Activated T-cell treated with anti-CD3 and anti-CD28 coated beads, Interleukin-2, amount 50 U/mL, for 72 hours (primary cell): Measurements from ENCODE around the gene ESCO1. TPM values are rescaled to one million over a fixed set of nuclear protein-coding genes. Genes with fewer than 3 reads are reported as not detected.
A peak's percentile ranks its signal among the peaks of the same experiment; 100 is the strongest.

Experiments used
- ATAC-seq, 2 donors: fragments of 150-1000 bp; cut with Tn5 transposase; replicated peaks in 1 of 2; 2 replicates each; pipeline ENCODE4 v1.10.0; 2021; ENCODE audit warnings: moderate library complexity in 2 of 2, mild to moderate bottlenecking in 1 of 2
- DNase-seq, 2 donors: peaks; one replicate each; pipeline ENCODE4 v3.0.0; 2021 to 2022; ENCODE audit warnings: mixed read lengths in 1 of 2
- H3K27ac Mint-ChIP-seq: one replicate; pipeline ENCODE4 v1.8.0; 2022; ENCODE audit warnings: mild to moderate bottlenecking, moderate library complexity, mixed read lengths
- H3K27me3 Mint-ChIP-seq: one replicate; pipeline ENCODE4 v1.8.0; 2022; ENCODE audit warnings: low read depth, mixed read lengths
- H3K36me3 Mint-ChIP-seq, 2 donors: one replicate each; pipeline ENCODE4 v1.8.0; 2022; ENCODE audit warnings: mixed read lengths in 2 of 2, mild to moderate bottlenecking in 1 of 2; ENCODE audit not compliant: insufficient read depth in 2 of 2
- H3K4me1 Mint-ChIP-seq: one replicate; pipeline ENCODE4 v1.8.0; 2022; ENCODE audit warnings: low read depth, mixed read lengths
- H3K4me3 Mint-ChIP-seq, 2 donors: one replicate each; pipeline ENCODE4 v1.8.0; 2022; ENCODE audit warnings: mild to moderate bottlenecking in 2 of 2, mixed read lengths in 2 of 2, moderate library complexity in 2 of 2
- H3K9me3 Mint-ChIP-seq, 2 donors: one replicate each; pipeline ENCODE4 v1.8.0; 2022; ENCODE audit warnings: mixed read lengths in 2 of 2
- total RNA-seq, 2 donors: library from RNA; stranded (reverse); gene quantifications; one replicate each; pipeline ENCODE4 v1.2.3, GENCODE V29; 2022

Gene ESCO1
- total RNA-seq, 2 donors from 2014 or later = 23.0 to 23.6 TPM

DNA sequence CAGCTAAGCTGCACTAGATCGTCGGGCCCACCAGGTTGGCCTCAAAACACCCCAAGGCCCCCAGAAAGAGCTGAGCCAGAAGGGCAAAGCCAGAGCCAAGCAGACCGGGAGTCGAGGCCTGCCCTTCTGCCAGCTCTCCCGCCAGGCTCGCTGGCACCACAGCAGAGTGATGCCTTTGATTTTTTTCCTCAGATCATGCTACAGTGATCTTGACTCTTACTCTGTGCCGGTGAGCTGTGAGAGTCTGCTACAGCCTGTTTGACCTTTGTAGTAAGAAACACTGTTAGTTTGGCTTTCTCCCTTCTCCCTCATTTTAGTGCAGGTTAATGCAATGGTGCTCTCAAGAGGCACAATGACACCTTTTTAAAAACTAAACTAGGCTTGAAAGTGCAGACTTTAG is 97.8 kb downstream of the ESCO1 start:
- no peaks in the 10 kb centered on the region for H3K27me3 Mint-ChIP-seq
- no peaks in the 10 kb centered on the region for H3K9me3 Mint-ChIP-seq
- no peak overlapping the region for H3K4me3 Mint-ChIP-seq
- no peak overlapping the region for H3K27ac Mint-ChIP-seq
- H3K4me1 Mint-ChIP-seq = no peaks in the 10 kb centered on the region
- DNase-seq (no peak), ATAC-seq (no peak)
- H3K36me3 Mint-ChIP-seq = no peaks in the 10 kb centered on the region

DNA sequence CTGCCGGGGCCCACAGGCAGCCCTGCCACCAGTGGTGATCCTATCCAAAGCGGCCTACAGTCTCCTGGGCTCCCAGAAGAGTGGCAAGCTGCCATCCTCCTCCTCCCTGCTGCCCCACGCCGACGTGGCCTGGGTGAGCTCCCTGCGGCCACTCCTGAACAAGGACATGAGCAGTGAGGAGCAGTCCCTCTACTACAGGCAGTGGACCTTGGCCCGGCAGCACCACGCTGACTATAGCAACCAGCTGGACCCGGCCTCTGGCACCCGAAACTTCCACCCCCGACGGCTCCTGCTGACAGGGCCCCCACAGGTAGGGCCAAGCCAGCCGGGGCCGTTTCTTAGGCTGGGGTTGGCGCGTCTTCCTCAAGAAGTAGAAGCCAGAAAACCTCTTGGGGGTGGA is 100.5 kb downstream of the ESCO1 start:
- Mint-ChIP-seq H3K27ac (no peak overlapping the region), H3K27me3 (no peaks in the 10 kb centered on the region), H3K9me3 (no peaks in the 10 kb centered on the region), H3K36me3 (no peaks in the 10 kb centered on the region), H3K4me1 (no peaks in the 10 kb centered on the region), H3K4me3 (no peak overlapping the region)
- ATAC-seq (no peak), DNase-seq (no peak)

DNA sequence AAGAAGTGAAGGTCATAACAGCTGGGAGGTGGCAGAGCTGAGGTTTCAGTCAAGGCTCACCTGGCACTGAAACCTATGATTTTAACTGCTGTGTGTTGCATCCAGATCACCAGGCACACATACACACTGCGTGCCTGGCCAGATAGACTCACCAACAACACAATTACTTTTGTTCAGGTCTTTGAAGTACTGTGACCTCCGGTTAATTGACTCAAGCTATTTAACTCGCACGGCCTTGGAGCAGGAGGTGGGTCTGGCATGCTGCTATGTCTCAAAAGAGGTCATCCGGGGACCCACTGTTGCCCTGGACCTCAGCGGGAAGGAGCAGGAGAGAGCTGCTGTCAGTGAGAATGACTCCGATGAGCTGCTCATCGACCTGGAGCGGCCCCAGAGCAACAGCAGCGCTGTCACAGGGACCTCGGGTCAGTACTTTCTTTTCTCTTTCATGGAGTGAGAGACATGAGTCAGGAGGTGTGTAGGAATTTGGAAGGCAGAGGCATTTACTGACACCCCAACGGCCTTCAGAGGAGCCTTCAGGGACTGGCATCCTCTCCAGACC is 104.1 kb downstream of the ESCO1 start:
- Mint-ChIP-seq H3K4me3 (no peak overlapping the region), H3K27me3 (no peaks in the 10 kb centered on the region), H3K9me3 (no peaks in the 10 kb centered on the region), H3K27ac (no peak overlapping the region), H3K4me1 (no peaks in the 10 kb centered on the region), H3K36me3 (no peaks in the 10 kb centered on the region)
- no peak for DNase-seq
- no peak for ATAC-seq

DNA sequence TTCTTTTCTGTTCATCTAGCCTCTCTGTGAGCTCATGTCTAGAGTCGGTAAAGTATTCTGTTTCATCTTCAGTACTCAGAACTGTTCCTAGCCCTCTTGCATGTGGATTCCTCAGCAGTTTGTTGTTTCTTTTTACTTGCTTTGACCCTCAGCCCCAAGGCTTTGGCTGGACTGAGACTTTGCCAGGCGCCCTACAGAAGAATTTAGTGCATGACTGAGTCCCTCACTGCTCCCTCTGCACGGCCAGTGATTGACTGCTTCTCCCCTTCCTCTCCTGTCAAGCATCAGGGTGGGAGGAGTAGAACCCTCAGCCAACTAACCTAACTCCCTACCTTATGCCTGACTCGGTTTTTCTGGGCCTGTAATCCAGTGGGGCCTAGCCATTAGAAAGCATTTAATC is 109.8 kb downstream of the ESCO1 start:
- H3K9me3 Mint-ChIP-seq = no peaks in the 10 kb centered on the region
- H3K27ac Mint-ChIP-seq = no peak overlapping the region
- no peak overlapping the region for H3K4me3 Mint-ChIP-seq
- ATAC-seq (no peak), DNase-seq (no peak)
- no peaks in the 10 kb centered on the region for H3K36me3 Mint-ChIP-seq
- H3K4me1 Mint-ChIP-seq = no peaks in the 10 kb centered on the region
- H3K27me3 Mint-ChIP-seq = no peaks in the 10 kb centered on the region

DNA sequence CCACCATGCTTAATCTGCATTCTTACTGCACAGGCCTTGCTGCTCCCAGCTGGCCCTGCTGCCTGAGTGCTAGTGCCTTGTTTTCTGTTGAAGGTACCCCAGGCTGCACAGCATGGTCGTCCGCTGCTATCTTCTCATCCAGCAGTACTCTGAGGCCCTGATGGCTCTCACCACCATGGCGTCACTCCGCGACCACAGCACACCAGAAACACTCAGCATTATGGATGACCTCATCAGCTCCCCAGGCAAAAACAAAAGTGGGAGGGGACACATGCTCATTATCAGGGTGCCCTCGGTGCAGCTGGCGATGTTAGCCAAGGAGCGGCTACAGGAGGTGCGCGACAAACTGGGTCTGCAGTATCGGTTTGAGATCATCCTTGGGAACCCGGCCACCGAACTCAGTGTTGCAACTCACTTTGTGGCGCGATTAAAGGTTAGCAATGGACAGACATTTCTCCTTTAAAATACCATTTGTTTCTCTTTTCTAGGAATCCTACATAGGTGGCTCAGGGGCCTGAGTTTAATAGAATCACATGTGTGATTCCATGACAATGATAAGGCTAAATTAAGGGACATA is 110.5 kb downstream of the ESCO1 start:
- ATAC-seq (no peak), DNase-seq (no peak)
- no peaks in the 10 kb centered on the region for H3K9me3 Mint-ChIP-seq
- H3K27me3 Mint-ChIP-seq = no peaks in the 10 kb centered on the region
- no peaks in the 10 kb centered on the region for H3K4me1 Mint-ChIP-seq
- H3K4me3 Mint-ChIP-seq = no peak overlapping the region
- H3K27ac Mint-ChIP-seq = no peak overlapping the region
- no peaks in the 10 kb centered on the region for H3K36me3 Mint-ChIP-seq

DNA sequence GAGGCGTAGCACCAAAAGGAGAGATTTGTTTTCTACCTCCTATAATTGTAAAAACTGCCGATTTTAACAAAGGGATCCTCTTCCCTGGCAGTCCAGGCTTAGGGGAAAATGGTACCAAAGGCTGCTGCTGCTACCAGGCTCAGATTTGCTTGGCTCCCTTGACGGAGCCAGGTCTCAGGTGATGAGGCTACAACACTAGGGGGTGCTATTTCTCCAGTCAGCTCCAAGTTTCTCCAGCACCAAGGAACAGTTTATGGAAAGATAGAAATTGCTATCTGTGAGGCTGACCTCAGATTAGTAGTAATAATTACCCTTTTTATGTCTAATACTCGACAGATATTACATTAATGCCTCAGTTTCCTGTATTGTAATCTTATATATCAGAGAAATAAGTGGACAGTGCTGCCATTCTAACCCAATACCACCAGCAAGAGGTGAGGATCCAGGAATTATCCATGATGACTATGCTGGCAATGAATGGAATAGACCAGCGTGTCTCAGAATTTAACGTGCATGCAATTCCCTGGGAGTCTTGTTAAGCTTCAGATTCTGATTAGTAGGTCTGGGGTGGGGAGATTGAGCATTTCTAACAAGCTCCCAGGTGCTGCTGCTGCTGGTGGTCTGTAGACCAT is 111.3 kb downstream of the ESCO1 start:
- Mint-ChIP-seq H3K27me3 (no peaks in the 10 kb centered on the region), H3K4me1 (no peaks in the 10 kb centered on the region), H3K27ac (no peak overlapping the region), H3K4me3 (no peak overlapping the region), H3K9me3 (no peaks in the 10 kb centered on the region), H3K36me3 (no peaks in the 10 kb centered on the region)
- peak; percentile 26 to 41 for DNase-seq
- peak; percentile 51 to 58 for ATAC-seq

DNA sequence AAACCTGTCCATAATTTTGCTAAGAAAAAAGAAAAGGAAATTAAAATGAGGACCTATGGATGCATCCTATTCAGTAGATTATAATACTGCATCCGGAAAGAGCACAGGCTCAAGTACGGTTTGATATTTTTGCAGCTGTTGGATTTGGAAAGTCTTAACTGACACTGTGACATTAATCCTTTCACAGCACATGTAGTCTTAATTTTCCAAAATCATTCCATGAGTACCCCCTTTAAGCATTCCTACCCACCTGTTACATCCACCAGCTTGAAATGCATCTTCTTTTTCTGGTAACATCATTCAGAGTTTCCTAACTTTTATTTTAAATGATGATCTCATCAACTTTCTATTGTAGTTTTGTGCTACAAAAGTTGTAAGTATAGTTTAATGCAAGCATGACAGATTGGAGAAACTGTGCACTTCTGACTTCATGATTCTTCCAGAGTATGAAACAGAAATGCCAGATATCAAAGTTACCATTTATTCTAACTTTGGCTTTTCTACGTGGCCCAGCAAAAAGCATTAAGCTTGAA is 113.5 kb downstream of the ESCO1 start:
- DNase-seq = no peak
- Mint-ChIP-seq H3K36me3 (no peaks in the 10 kb centered on the region), H3K4me1 (no peaks in the 10 kb centered on the region), H3K27ac (no peak overlapping the region), H3K27me3 (peaks cover 2% of the 10 kb centered on the region), H3K4me3 (no peak overlapping the region), H3K9me3 (no peaks in the 10 kb centered on the region)
- no peak for ATAC-seq

DNA sequence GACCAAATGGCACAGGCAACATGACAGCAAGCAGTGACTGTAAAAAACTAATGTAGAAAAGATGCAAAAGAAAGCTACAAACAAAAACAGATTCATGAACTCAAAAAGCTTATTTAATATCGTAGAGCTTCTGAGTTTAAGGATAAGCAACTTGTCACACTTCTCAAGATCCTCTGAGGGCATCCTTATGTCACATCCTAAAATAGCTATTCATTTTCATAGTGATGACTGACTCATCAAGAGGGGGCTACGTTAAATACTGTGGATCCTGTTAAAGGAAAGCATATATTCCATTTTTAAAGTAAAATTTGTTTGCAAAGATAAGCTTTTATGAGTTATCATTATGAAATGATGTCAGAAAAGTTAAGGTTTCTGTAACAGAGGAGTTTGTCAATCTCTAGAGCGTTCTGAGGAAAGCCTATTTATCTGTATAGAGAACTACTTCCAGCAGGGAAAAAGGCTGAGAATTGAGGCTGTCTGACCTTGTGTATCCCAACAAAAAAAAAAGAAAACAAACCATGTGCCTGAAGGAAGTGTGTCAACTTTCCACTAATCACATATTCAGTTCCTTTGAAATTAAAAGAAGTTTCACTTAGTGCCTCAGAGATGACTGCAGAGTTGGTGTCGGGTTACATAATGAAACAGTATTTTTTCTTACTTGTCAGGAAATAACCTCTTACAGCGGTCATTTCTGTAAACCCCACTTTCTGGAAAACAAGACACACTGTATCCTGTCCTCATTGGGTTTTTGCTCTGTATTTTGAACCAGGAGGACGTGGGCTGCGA is 115.5 kb downstream of the ESCO1 start:
- Mint-ChIP-seq H3K36me3 (no peaks in the 10 kb centered on the region), H3K4me3 (no peak overlapping the region), H3K9me3 (no peaks in the 10 kb centered on the region), H3K4me1 (no peaks in the 10 kb centered on the region), H3K27me3 (peaks cover 14% of the 10 kb centered on the region), H3K27ac (no peak overlapping the region)
- no peak for ATAC-seq
- no peak for DNase-seq

DNA sequence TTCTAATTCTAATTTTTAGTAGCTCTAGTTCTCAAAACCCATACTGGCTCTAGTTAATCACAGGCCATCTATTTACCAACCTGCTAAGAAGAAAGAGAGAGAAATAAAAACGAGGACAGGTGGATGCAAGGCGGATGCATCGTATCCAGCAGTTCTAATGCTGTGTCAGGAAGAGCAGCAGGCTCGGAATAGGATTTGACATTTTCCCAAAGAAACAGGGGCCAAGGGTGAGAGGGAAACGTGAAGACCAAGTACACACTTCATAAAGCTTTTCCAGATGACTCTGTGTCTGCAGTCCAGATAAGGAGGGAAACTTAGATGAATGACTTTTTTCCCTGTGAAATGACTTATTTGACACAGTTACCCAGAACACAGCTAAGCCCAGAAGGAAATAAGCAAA is 117.5 kb downstream of the ESCO1 start:
- Mint-ChIP-seq H3K36me3 (no peaks in the 10 kb centered on the region), H3K27me3 (peaks cover 14% of the 10 kb centered on the region), H3K27ac (no peak overlapping the region), H3K4me3 (no peak overlapping the region), H3K4me1 (no peaks in the 10 kb centered on the region), H3K9me3 (no peaks in the 10 kb centered on the region)
- DNase-seq (no peak), ATAC-seq (no peak)

DNA sequence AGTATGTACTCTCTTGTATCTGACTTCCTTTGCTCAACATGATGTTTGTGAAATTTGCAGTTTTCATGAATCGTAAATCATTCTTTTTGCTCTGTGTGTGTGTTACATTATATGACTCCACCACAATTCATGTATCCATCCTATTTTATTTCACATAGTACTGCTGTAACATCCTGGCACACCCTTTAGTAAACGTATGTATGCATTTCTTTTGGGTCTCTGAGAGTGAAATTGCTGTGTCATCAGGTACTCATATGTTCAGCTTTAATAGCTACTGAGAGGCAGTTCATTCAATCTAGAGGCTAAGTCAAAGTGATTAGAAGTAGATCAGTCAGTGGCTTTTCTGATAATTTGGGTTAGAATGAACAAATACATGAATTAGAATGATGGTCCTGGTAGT is 118.8 kb downstream of the ESCO1 start:
- Mint-ChIP-seq H3K9me3 (no peaks in the 10 kb centered on the region), H3K27me3 (peaks cover 14% of the 10 kb centered on the region), H3K36me3 (no peaks in the 10 kb centered on the region), H3K4me1 (no peaks in the 10 kb centered on the region), H3K4me3 (no peak overlapping the region), H3K27ac (no peak overlapping the region)
- DNase-seq = no peak
- ATAC-seq = no peak

DNA sequence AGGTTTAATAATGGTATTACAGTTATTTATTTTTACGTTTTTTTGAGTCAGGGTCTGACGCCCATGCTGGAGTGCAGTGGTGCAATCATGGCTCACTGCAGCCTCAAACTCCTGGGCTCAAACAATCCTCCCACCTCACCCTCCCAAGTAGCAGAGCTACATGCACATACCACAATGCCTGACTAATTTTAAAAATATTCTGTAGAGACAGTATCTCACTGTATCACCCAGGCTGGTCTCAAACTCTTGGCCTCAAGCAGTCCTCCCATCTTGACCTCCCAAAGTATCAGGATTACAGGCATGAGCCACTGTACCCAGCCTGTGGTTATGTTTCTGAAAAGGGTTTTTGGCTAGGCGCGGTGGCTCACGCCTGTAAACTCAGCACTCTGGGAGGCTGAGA is 120.8 kb downstream of the ESCO1 start:
- H3K9me3 Mint-ChIP-seq = no peaks in the 10 kb centered on the region
- ATAC-seq = no peak
- DNase-seq = no peak
- no peak overlapping the region for H3K27ac Mint-ChIP-seq
- no peaks in the 10 kb centered on the region for H3K36me3 Mint-ChIP-seq
- no peak overlapping the region for H3K4me3 Mint-ChIP-seq
- no peaks in the 10 kb centered on the region for H3K4me1 Mint-ChIP-seq
- H3K27me3 Mint-ChIP-seq = peaks cover 20% of the 10 kb centered on the region
